ENCODE data around the gene MYL12A.

The MYL12A gene

GRCh38 chr18:3284501-3284900 lies 36.9 kb downstream of the MYL12A start:
- DNase-seq = no peak

GRCh38 chr18:3286159-3286558 lies 38.6 kb downstream of the MYL12A start:
- no peak for DNase-seq

- no peak for DNase-seq
Observed at GRCh38 chr18:3293196-3293951, 45.8 kb downstream of the MYL12A start.

- no peak for DNase-seq
Observed at GRCh38 chr18:3294435-3295080, 47.0 kb downstream of the MYL12A start.

- DNase-seq = peak; percentile 92
Observed at GRCh38 chr18:3297025-3297984, 49.7 kb downstream of the MYL12A start.

GRCh38 chr18:3304832-3305231 lies 57.2 kb downstream of the MYL12A start:
- DNase-seq = no peak

- no peak for DNase-seq
Observed at GRCh38 chr18:3305354-3305762, 57.8 kb downstream of the MYL12A start.
